Nephron progenitor cell (in vitro differentiated cells): ENCODE measurements around the gene ZNF683.
"Not testable (repeated sequence)": the region's sequence is repeated elsewhere in the genome, so short reads cannot be mapped to it uniquely, and the experiment has no call there.

Source experiments
- DNase-seq: peaks from one replicate; pipeline ENCODE4 v3.0.0; 2021
- H3K27ac Mint-ChIP-seq: 2 replicates; pipeline ENCODE4 v1.8.0; 2021; ENCODE audit warnings: mild to moderate bottlenecking, moderate library complexity, mixed read lengths
- H3K27me3 Mint-ChIP-seq: 2 replicates; pipeline ENCODE4 v1.8.0; 2021; ENCODE audit warnings: mild to moderate bottlenecking, low read depth, mixed read lengths; ENCODE audit not compliant: poor library complexity
- H3K36me3 Mint-ChIP-seq: 2 replicates; pipeline ENCODE4 v1.8.0; 2021; ENCODE audit warnings: low read depth, mixed read lengths
- H3K4me1 Mint-ChIP-seq: 2 replicates; pipeline ENCODE4 v1.8.0; 2021; ENCODE audit warnings: mixed read lengths
- H3K4me3 Mint-ChIP-seq: 2 replicates; pipeline ENCODE4 v1.8.0; 2021; ENCODE audit warnings: mild to moderate bottlenecking, moderate library complexity, mixed read lengths
- H3K9me3 Mint-ChIP-seq: 2 replicates; pipeline ENCODE4 v1.8.0; 2021; ENCODE audit warnings: mild to moderate bottlenecking, moderate library complexity, mixed read lengths
- CTCF ChIP-seq: fragments of 200-600 bp; sonication (generic); IDR thresholded peaks from 2 replicates; pipeline ENCODE4 v1.5.0; 2021; ENCODE audit warnings: antibody characterized with exemption

The ZNF683 gene

GRCh38 chr1:26330276-26330675, 42.3 kb downstream of the ZNF683 start:
- H3K27ac Mint-ChIP-seq = no peak overlapping the region

GRCh38 chr1:26329380-26329779, 43.2 kb downstream of the ZNF683 start:
- H3K36me3 Mint-ChIP-seq, H3K4me1 Mint-ChIP-seq: not testable (repeated sequence)

More at GRCh38 chr1:26330276-26330675, 42.3 kb downstream of the ZNF683 start:
- Mint-ChIP-seq H3K27me3 (peaks cover 16% of the 10 kb centered on the region), H3K4me3 (no peak overlapping the region), H3K9me3 (no peaks in the 10 kb centered on the region), H3K4me1 (peaks cover 6% of the 10 kb centered on the region), H3K36me3 (no peaks in the 10 kb centered on the region)
- no peak for DNase-seq
- no peak for TF ChIP-seq CTCF

GRCh38 chr1:26328597-26328996, 44.0 kb downstream of the ZNF683 start:
- H3K9me3 Mint-ChIP-seq = no peaks in the 10 kb centered on the region
- no peaks in the 10 kb centered on the region for H3K36me3 Mint-ChIP-seq
- TF ChIP-seq CTCF = no peak
- no peak for DNase-seq
- H3K4me3 Mint-ChIP-seq = no peak overlapping the region
- no peak overlapping the region for H3K27ac Mint-ChIP-seq
- H3K4me1 Mint-ChIP-seq = no peaks in the 10 kb centered on the region
- peaks cover 5% of the 10 kb centered on the region for H3K27me3 Mint-ChIP-seq

More at GRCh38 chr1:26329380-26329779, 43.2 kb downstream of the ZNF683 start:
- H3K9me3 Mint-ChIP-seq, H3K27me3 Mint-ChIP-seq, DNase-seq, H3K4me3 Mint-ChIP-seq, H3K27ac Mint-ChIP-seq: not testable (repeated sequence)

- H3K4me3 Mint-ChIP-seq = no peak overlapping the region
- H3K9me3 Mint-ChIP-seq = no peaks in the 10 kb centered on the region
- H3K27ac Mint-ChIP-seq = no peak overlapping the region
- no peaks in the 10 kb centered on the region for H3K36me3 Mint-ChIP-seq
- H3K27me3 Mint-ChIP-seq = peaks cover 5% of the 10 kb centered on the region
- DNase-seq = no peak
- no peaks in the 10 kb centered on the region for H3K4me1 Mint-ChIP-seq
- TF ChIP-seq CTCF = no peak
These were observed 44.6 kb downstream of the ZNF683 start for GRCh38 chr1:26327956-26328362.

GRCh38 chr1:26324550-26324949, 48.0 kb downstream of the ZNF683 start:
- H3K27ac Mint-ChIP-seq = no peak overlapping the region
- no peak overlapping the region for H3K4me3 Mint-ChIP-seq
- no peak for TF ChIP-seq CTCF
- no peaks in the 10 kb centered on the region for H3K9me3 Mint-ChIP-seq
- H3K36me3 Mint-ChIP-seq = no peaks in the 10 kb centered on the region
- H3K4me1 Mint-ChIP-seq = peaks cover 15% of the 10 kb centered on the region
- DNase-seq = no peak
- H3K27me3 Mint-ChIP-seq = no peaks in the 10 kb centered on the region

- Mint-ChIP-seq H3K27ac (no peak overlapping the region), H3K27me3 (no peaks in the 10 kb centered on the region), H3K36me3 (no peaks in the 10 kb centered on the region), H3K4me1 (peaks cover 26% of the 10 kb centered on the region), H3K9me3 (no peaks in the 10 kb centered on the region), H3K4me3 (no peak overlapping the region)
- no peak for DNase-seq
- no peak for TF ChIP-seq CTCF
These were observed 49.2 kb downstream of the ZNF683 start for GRCh38 chr1:26323382-26323781.
